Measurements from ENCODE around the gene TSSK3. TPM values are rescaled to one million over a fixed set of nuclear protein-coding genes. Genes with fewer than 3 reads are reported as not detected.

TSSK3 gene
- total and polyA plus RNA-seq, 2 experiments from 2014 or later, result not detected

DNA sequence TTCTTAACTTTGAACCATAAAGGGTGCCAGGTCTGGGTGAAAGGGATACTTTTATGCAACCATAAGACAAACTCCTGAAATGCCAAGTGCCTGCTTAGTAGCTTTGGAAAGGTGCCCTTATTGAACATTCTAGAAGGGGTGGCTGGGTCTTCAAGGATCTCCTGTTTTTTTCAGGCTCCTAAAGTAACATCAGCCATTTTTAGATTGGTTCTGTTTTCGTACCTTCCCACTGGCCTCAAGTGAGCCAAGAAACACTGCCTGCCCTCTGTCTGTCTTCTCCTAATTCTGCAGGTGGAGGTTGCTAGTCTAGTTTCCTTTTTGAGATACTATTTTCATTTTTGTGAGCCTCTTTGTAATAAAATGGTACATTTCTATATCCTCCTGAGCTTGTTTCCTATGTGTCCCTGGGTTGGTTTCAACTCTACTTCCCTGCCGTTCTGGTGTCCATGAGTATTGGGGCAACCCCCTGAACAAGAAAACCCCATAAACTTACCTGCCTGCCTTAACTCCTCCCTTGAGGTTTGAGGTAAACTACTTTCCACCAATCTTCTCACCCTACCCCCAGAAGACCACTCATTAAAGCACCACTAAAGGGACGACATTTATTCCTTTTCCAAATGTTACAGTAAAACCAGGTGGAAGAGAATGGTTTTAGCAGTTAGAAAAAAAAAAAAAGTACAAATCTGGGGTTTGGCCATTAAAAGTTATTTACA, 28.9 kb upstream of the TSSK3 start:
- peak overlapping the region; percentile 95; the same call in 1 of the 2 replicates for H3K4me3 ChIP-seq
- no peak for DNase-seq (ENCODE audit: low spot score)
- H3K9me2 ChIP-seq (ENCODE audit: insufficient read depth), result no peaks in the 10 kb centered on the region
- H4K20me1 ChIP-seq (replicated peaks; ENCODE audit: insufficient read depth), result peaks cover 36% of the 10 kb centered on the region
- Mint-ChIP-seq H3K27ac (peak overlapping the region; percentile 46), H3K27me3 (ENCODE audit: insufficient read depth, low read depth, poor library complexity) (peaks cover 44% of the 10 kb centered on the region), H3K4me1 (peaks cover 42% of the 10 kb centered on the region), H3K4me3 (peak overlapping the region; percentile 96), H3K9me3 (peaks cover 5% of the 10 kb centered on the region; the same call in 2 of the 3 replicates), H3K36me3 (ENCODE audit: low read depth) (peaks cover 64% of the 10 kb centered on the region)
- H3K27ac ChIP-seq (ENCODE audit: low read depth), result peak overlapping the region; percentile 50
- ATAC-seq, result no peak
- no peaks in the 10 kb centered on the region; the same call in none of the 2 replicates for H3K36me3 ChIP-seq (ENCODE audit: insufficient read depth)
- H2AFZ ChIP-seq, result no peak overlapping the region
- peaks cover 7% of the 10 kb centered on the region; the same call in 1 of the 2 replicates for H3K27me3 ChIP-seq (ENCODE audit: insufficient read depth)
- peaks cover 18% of the 10 kb centered on the region for H3K79me2 ChIP-seq (replicated peaks; ENCODE audit: insufficient read depth)
- H3K4me1 ChIP-seq (ENCODE audit: insufficient read depth), result peaks cover 34% of the 10 kb centered on the region
- H3F3A ChIP-seq (replicated peaks; ENCODE audit: low read depth), result peaks cover 32% of the 10 kb centered on the region
- H3K4me2 ChIP-seq, result peak overlapping the region; percentile 98
- TF ChIP-seq STAT1 (IDR thresholded peaks at IDR 0.05; ENCODE audit: unreplicated experiment), result no peak
- TF ChIP-seq POLR2AphosphoS5 (IDR thresholded peaks at IDR 0.05; ENCODE audit: low read depth), result peak; percentile 3; the same call in 1 of the 2 replicates

DNA sequence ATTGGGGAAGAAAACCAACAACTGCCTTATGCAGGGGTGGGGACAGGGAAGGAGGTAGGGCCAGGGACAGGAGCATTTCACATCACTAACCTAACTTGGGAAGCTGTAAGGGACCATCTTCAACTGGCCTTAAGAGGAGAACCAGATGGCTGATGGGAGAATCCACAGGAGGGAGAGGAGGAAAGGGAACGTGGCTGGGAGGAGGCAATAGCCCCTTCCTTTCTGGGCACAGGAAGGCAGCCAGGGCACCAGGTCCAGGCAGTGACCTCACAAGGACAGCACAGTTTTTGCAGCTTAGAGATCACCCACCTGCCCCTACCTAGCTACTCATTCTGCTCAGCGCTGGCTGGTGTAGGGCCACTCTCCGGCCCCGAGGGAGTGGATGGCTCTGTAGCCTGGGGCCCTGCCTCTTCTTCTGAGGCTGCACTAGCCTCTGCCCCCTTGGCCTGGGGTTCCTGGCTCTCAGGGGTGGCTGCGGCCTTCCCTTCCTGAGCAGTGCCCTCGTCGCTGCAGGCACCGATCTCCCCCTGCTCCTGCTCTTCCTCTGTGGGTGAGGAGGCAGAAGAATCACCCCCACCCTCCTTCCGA, 28.0 kb upstream of the TSSK3 start:
- Histone ChIP-seq H3K79me2 (replicated peaks; ENCODE audit: insufficient read depth) (peaks cover 18% of the 10 kb centered on the region), H3K9me2 (ENCODE audit: insufficient read depth) (no peaks in the 10 kb centered on the region), H4K20me1 (replicated peaks; ENCODE audit: insufficient read depth) (peaks cover 36% of the 10 kb centered on the region), H2AFZ (no peak overlapping the region), H3K27me3 (ENCODE audit: insufficient read depth) (peaks cover 7% of the 10 kb centered on the region; the same call in 1 of the 2 replicates), H3K36me3 (ENCODE audit: insufficient read depth) (no peaks in the 10 kb centered on the region; the same call in none of the 2 replicates), H3K4me1 (ENCODE audit: insufficient read depth) (peaks cover 34% of the 10 kb centered on the region), H3F3A (replicated peaks; ENCODE audit: low read depth) (peaks cover 32% of the 10 kb centered on the region), H3K4me2 (peak overlapping the region; percentile 98), H3K4me3 (peak overlapping the region; percentile 95), H3K27ac (ENCODE audit: low read depth) (peak overlapping the region; percentile 81)
- peak overlapping the region; percentile 46 for H3K27ac Mint-ChIP-seq
- H3K9me3 Mint-ChIP-seq, result peaks cover 5% of the 10 kb centered on the region; the same call in 2 of the 3 replicates
- peaks cover 57% of the 10 kb centered on the region for H3K36me3 Mint-ChIP-seq (ENCODE audit: low read depth)
- no peak for ATAC-seq
- peaks cover 47% of the 10 kb centered on the region for H3K4me1 Mint-ChIP-seq
- no peak for TF ChIP-seq NANOG (IDR thresholded peaks at IDR 0.05; ENCODE audit: borderline replicate concordance)
- no peak for TF ChIP-seq JUNB (IDR thresholded peaks at IDR 0.05; ENCODE audit: unreplicated experiment)
- peak; percentile 28 for TF ChIP-seq POLR2AphosphoS5 (IDR thresholded peaks at IDR 0.05; ENCODE audit: low read depth)
- no peak for TF ChIP-seq CREB1 (CRISPR knock-in tag; IDR thresholded peaks at IDR 0.05; ENCODE audit: low read depth)
- TF ChIP-seq ZNF462 (CRISPR knock-in tag; IDR thresholded peaks at IDR 0.05), result no peak
- DNase-seq (ENCODE audit: low spot score), result no peak
- peaks cover 42% of the 10 kb centered on the region for H3K27me3 Mint-ChIP-seq (ENCODE audit: insufficient read depth, low read depth, poor library complexity)
- H3K4me3 Mint-ChIP-seq, result peak overlapping the region; percentile 96
